H9 (cell line): ENCODE data around the gene GBP3. TPM values are rescaled to one million over a fixed set of nuclear protein-coding genes. Genes with fewer than 3 reads are reported as not detected.
A peak's percentile ranks its signal among the peaks of the same experiment; 100 is the strongest.
"Not testable (repeated sequence)": the region's sequence is repeated elsewhere in the genome, so short reads cannot be mapped to it uniquely, and the experiment has no call there.

Experiments used
- DNase-seq: peaks from one replicate; pipeline ENCODE4 v3.0.0-alpha.2; 2017
- H2AFZ ChIP-seq: one replicate; pipeline ENCODE4 v1.6.1; 2013; ENCODE audit warnings: mild to moderate bottlenecking, low read length, control low read depth, moderate library complexity
- H2AK5ac ChIP-seq: 2 replicates; pipeline ENCODE4 v1.6.1; 2013; ENCODE audit warnings: low read length, control low read depth, mixed read lengths; ENCODE audit not compliant: insufficient read length
- H2BK120ac ChIP-seq: one replicate; pipeline ENCODE4 v1.6.1; 2013; ENCODE audit warnings: low read depth, mild to moderate bottlenecking, low read length, control low read depth, inconsistent platforms; ENCODE audit not compliant: poor library complexity, severe bottlenecking
- H2BK12ac ChIP-seq: 2 replicates; pipeline ENCODE4 v1.6.1; 2013; ENCODE audit warnings: low read length, control low read depth, mixed read lengths, low read depth; ENCODE audit not compliant: insufficient read length
- H2BK15ac ChIP-seq: 2 replicates; pipeline ENCODE4 v1.6.1; 2013; ENCODE audit warnings: low read depth, low read length, control low read depth
- H2BK20ac ChIP-seq: one replicate; pipeline ENCODE4 v1.6.1; 2013; ENCODE audit warnings: low read depth, mild to moderate bottlenecking, low read length, control low read depth, inconsistent platforms; ENCODE audit not compliant: poor library complexity, severe bottlenecking
- H2BK5ac ChIP-seq: 2 replicates; pipeline ENCODE4 v1.6.1; 2013; ENCODE audit warnings: low read length, control low read depth, mixed read lengths; ENCODE audit not compliant: insufficient read length
- H3K14ac ChIP-seq: 2 replicates; pipeline ENCODE4 v1.6.1; 2013; ENCODE audit warnings: low read length, control low read depth; ENCODE audit not compliant: insufficient read depth
- H3K18ac ChIP-seq: 2 replicates; pipeline ENCODE4 v1.6.1; 2013; ENCODE audit warnings: low read depth, mild to moderate bottlenecking, mixed read lengths, low read length, control low read depth; ENCODE audit not compliant: insufficient read length
- H3K23ac ChIP-seq: 2 replicates; pipeline ENCODE4 v1.6.1; 2013; ENCODE audit warnings: low read length, control low read depth, mixed read lengths, low read depth; ENCODE audit not compliant: insufficient read length
- H3K23me2 ChIP-seq: 2 replicates; pipeline ENCODE4 v1.6.1; 2013; ENCODE audit warnings: low read depth, mild to moderate bottlenecking, mixed read lengths, low read length, control low read depth; ENCODE audit not compliant: insufficient read length, poor library complexity, severe bottlenecking
- H3K27ac ChIP-seq: 2 replicates; pipeline ENCODE4 v1.5.1; 2013; ENCODE audit warnings: low read length, control low read depth, mixed read lengths, low read depth; ENCODE audit not compliant: insufficient read length
- H3K27me3 ChIP-seq: 2 replicates; pipeline ENCODE4 v1.6.1; 2013; ENCODE audit warnings: low read length, control low read depth, inconsistent platforms; ENCODE audit not compliant: insufficient read depth
- H3K4ac ChIP-seq: 2 replicates; pipeline ENCODE4 v1.6.1; 2013; ENCODE audit warnings: low read depth, mild to moderate bottlenecking, control low read depth, inconsistent platforms, low read length, moderate library complexity
- H3K4me1 ChIP-seq: 2 replicates; pipeline ENCODE4 v1.6.1; 2013; ENCODE audit warnings: low read length, control low read depth, inconsistent platforms; ENCODE audit not compliant: insufficient read depth
- H3K4me2 ChIP-seq: 2 replicates; pipeline ENCODE4 v1.6.1; 2013; ENCODE audit warnings: low read length, control low read depth, mixed read lengths; ENCODE audit not compliant: insufficient read length, insufficient read depth
- H3K56ac ChIP-seq: 2 replicates; pipeline ENCODE4 v1.6.1; 2013; ENCODE audit warnings: low read depth, mild to moderate bottlenecking, mixed read lengths, low read length, control low read depth; ENCODE audit not compliant: insufficient read length
- H3K79me1 ChIP-seq: 2 replicates; pipeline ENCODE4 v1.6.1; 2013; ENCODE audit warnings: low read depth, mild to moderate bottlenecking, moderate library complexity, low read length, control low read depth, inconsistent platforms; ENCODE audit not compliant: insufficient read depth, poor library complexity, severe bottlenecking
- H3K79me2 ChIP-seq: 2 replicates; pipeline ENCODE4 v1.6.1; 2013; ENCODE audit warnings: low read length, control low read depth, inconsistent platforms; ENCODE audit not compliant: insufficient read depth
- H3K9ac ChIP-seq: 2 replicates; pipeline ENCODE4 v1.6.1; 2013; ENCODE audit warnings: low read length, control low read depth, mixed read lengths; ENCODE audit not compliant: insufficient read length; ENCODE audit errors: extremely low read depth
- H3K9me3 ChIP-seq: one replicate; pipeline ENCODE4 v1.6.1; 2013; ENCODE audit warnings: low read depth, low read length, inconsistent platforms; ENCODE audit not compliant: control insufficient read depth
- H3T11ph ChIP-seq: one replicate; pipeline ENCODE4 v1.6.1; 2013; ENCODE audit warnings: mild to moderate bottlenecking, low read length, control low read depth, inconsistent platforms
- H4K20me1 ChIP-seq: one replicate; pipeline ENCODE4 v1.6.1; 2013; ENCODE audit not compliant: control insufficient read depth, insufficient read length, insufficient read depth
- H4K5ac ChIP-seq: 2 replicates; pipeline ENCODE4 v1.6.1; 2013; ENCODE audit warnings: low read depth, mild to moderate bottlenecking, mixed read lengths, low read length, control low read depth; ENCODE audit not compliant: insufficient read length
- H4K8ac ChIP-seq: replicated peaks from 2 replicates; pipeline ENCODE4 v1.6.1; 2013; ENCODE audit warnings: low read length, control low read depth, mixed read lengths, low read depth; ENCODE audit not compliant: insufficient read length
- H4K91ac ChIP-seq: 2 replicates; pipeline ENCODE4 v1.6.1; 2013; ENCODE audit warnings: low read depth, mild to moderate bottlenecking, moderate library complexity, mixed read lengths, low read length, control low read depth; ENCODE audit not compliant: insufficient read length
- H3K27ac Mint-ChIP-seq, 3 experiments: 2 replicates in 2 of 3; 3 replicates in 1 of 3; pipeline ENCODE4 v1.8.0; 2020 to 2021; ENCODE audit warnings: mixed read lengths in 3 of 3, mild to moderate bottlenecking in 1 of 3, moderate library complexity in 1 of 3
- H3K27me3 Mint-ChIP-seq: 2 replicates; pipeline ENCODE4 v1.8.0; 2021; ENCODE audit warnings: low read depth, mild to moderate bottlenecking, moderate library complexity, mixed read lengths
- H3K36me3 Mint-ChIP-seq, 3 experiments: 2 replicates in 2 of 3; 3 replicates in 1 of 3; pipeline ENCODE4 v1.8.0; 2020 to 2021; ENCODE audit warnings: low read depth in 3 of 3, mixed read lengths in 3 of 3; ENCODE audit not compliant: insufficient read depth in 1 of 3
- H3K4me1 Mint-ChIP-seq, 2 experiments: 2 replicates each; pipeline ENCODE4 v1.8.0; 2020; ENCODE audit warnings: mixed read lengths in 2 of 2
- H3K4me3 Mint-ChIP-seq, 2 experiments: 2 replicates in 1 of 2; 3 replicates in 1 of 2; pipeline ENCODE4 v1.8.0; 2020 to 2021; ENCODE audit warnings: mild to moderate bottlenecking in 2 of 2, mixed read lengths in 2 of 2, moderate library complexity in 1 of 2
- H3K9me3 Mint-ChIP-seq, 2 experiments: 2 replicates in 1 of 2; 3 replicates in 1 of 2; pipeline ENCODE4 v1.8.0; 2020; ENCODE audit warnings: mild to moderate bottlenecking in 2 of 2, mixed read lengths in 2 of 2, moderate library complexity in 1 of 2
- CTCF ChIP-seq: fragments of 200-600 bp; sonication (generic); conservative IDR thresholded peaks from 3 replicates; pipeline ENCODE4 v1.8.0; 2021; ENCODE audit warnings: antibody characterized with exemption, mild to moderate bottlenecking
- WGBS: extraction: QIAGEN DNeasy Blood & Tissue Kit; methylation state at CpG from one replicate; pipeline ENCODE4 v1.1.7; 2013; ENCODE audit warnings: missing lambda C conversion rate, low lambda C conversion rate, mixed read lengths; ENCODE audit not compliant: insufficient read length; ENCODE audit errors: extremely low coverage; 5-methylcytosine and 5-hydroxymethylcytosine counted together
- total RNA-seq: library from RNA; stranded (reverse); gene quantifications from 2 replicates; pipeline ENCODE4 v1.2.1, GENCODE V29; 2021

The GBP3 gene
- total RNA-seq, 1 experiment from 2014 or later = not detected

- H3K79me1 ChIP-seq, H3K4me3 Mint-ChIP-seq, H3T11ph ChIP-seq, H4K5ac ChIP-seq, H3K27me3 ChIP-seq, H2BK12ac ChIP-seq, H3K79me2 ChIP-seq, H3K23ac ChIP-seq, H3K4me1 Mint-ChIP-seq, H3K27me3 Mint-ChIP-seq, H3K27ac ChIP-seq, H3K18ac ChIP-seq, H3K9ac ChIP-seq, H2BK15ac ChIP-seq, H3K4me1 ChIP-seq, H2BK20ac ChIP-seq, H2AK5ac ChIP-seq, H2BK120ac ChIP-seq, H3K9me3 ChIP-seq, H3K4me2 ChIP-seq, H3K4ac ChIP-seq, H4K8ac ChIP-seq, H3K56ac ChIP-seq, H2BK5ac ChIP-seq, DNase-seq, H3K36me3 Mint-ChIP-seq, H3K27ac Mint-ChIP-seq, H3K23me2 ChIP-seq, H2AFZ ChIP-seq, H4K20me1 ChIP-seq, H4K91ac ChIP-seq, H3K14ac ChIP-seq, H3K9me3 Mint-ChIP-seq: not testable (repeated sequence)
- peak; percentile 40; the same call in 1 of the 3 replicates for TF ChIP-seq CTCF
- no CpG with 5 or more reads among the region's 6 CpGs for WGBS
Measured at GRCh38 chr1:89046318-89047183, 23.9 kb upstream of the GBP3 start.
